GM12865 (cell line): ENCODE data around the gene FNDC7.
"Not testable (repeated sequence)": the region's sequence is repeated elsewhere in the genome, so short reads cannot be mapped to it uniquely, and the experiment has no call there.

ENCODE experiments used
- DNase-seq: peaks from one replicate; pipeline ENCODE4 v3.0.0; 2010; ENCODE audit warnings: low read depth
- H3K4me3 ChIP-seq: 2 replicates; pipeline ENCODE4 v1.5.1; 2011; ENCODE audit warnings: mild to moderate bottlenecking, low read depth, low read length, control low read depth
- CTCF ChIP-seq: IDR thresholded peaks from 2 replicates; pipeline ENCODE4 v1.5.1; 2011; ENCODE audit warnings: low read length, control low read depth, low read depth, inconsistent platforms; ENCODE audit not compliant: insufficient read depth; ENCODE audit errors: missing control alignments

FNDC7 gene

GRCh38 chr1:108669679-108670078 lies 43.0 kb upstream of the FNDC7 start:
- DNase-seq, result no peak
- no peak for TF ChIP-seq CTCF
- no peak overlapping the region for H3K4me3 ChIP-seq

DNA sequence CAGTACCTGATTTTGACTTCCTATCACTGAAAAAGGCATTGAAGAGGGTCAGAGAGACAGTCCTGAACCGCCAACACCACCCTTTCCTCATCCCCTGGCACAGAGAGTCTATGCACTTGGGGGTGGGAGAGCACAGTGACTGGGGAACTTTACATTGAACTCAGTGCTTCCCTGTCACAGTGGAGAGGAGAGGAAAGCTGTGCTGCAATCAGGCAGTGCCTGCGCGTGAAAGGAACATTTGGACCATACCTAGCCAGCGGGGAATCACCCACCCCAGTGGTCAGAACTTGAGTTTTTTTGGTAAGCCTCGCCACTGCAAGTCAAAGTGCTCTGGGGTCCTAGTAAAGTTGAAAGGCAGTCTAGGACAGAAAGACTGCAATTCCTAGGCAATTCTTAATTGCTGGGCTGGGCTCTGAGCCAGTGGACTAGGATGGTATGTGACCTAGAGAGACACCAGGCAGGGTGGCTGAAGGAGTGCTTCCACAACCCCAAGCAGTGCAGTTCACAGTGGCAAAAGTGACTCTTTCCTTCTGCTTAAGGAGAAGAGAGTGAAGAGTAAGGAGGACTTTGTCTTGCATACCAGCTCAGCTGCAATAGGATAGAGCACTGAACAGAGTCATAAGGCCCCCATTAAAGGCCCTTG lies 42.5 kb upstream of the FNDC7 start:
- TF ChIP-seq CTCF, result no peak
- no peak for DNase-seq
- H3K4me3 ChIP-seq, result no peak overlapping the region

DNA sequence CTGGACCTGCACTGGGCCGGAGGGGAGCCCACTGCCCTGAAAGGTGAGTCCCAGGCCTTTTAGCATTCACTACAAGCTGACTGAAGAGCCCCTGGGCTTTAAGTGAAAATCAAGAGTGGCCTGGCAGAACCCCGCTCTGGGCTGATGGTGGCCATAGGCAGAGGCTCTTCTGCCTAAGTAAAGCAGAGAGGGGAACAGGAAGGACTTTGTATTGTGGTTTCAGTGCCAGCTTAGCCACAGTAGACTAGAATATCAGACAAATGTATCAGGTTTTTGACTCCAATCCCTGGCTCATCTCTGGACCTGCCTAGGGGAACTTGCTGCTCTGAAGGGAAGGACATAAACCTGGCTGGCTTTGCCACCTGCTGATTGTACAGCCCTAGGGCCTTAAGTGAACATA lies 41.6 kb upstream of the FNDC7 start:
- TF ChIP-seq CTCF, result no peak
- DNase-seq, result no peak
- no peak overlapping the region for H3K4me3 ChIP-seq

DNA sequence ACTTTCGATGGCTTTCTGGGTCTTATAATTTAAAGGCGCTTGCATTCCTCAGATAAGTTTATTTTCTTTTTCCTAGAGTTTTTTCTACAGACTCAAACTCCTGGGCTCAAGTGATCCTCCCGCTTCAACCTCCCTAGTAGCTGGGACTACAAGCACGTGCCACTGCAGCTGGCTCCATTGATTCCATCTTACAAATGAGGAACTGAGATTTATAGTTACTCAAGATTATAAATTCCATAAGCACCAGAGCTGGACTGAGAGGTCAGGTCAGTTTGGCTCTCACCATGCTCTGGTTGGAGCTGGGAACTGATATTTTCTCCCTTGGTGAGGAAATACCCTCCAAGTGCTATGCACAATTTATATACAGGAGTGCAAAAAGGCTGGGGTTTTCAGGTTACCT lies 34.0 kb upstream of the FNDC7 start:
- no peak for TF ChIP-seq CTCF
- DNase-seq, result no peak
- no peak overlapping the region for H3K4me3 ChIP-seq

GRCh38 chr1:108679586-108680213 lies 33.0 kb upstream of the FNDC7 start:
- H3K4me3 ChIP-seq, result no peak overlapping the region; the same call in 1 of the 2 replicates
- no peak for DNase-seq
- TF ChIP-seq CTCF, result no peak

DNA sequence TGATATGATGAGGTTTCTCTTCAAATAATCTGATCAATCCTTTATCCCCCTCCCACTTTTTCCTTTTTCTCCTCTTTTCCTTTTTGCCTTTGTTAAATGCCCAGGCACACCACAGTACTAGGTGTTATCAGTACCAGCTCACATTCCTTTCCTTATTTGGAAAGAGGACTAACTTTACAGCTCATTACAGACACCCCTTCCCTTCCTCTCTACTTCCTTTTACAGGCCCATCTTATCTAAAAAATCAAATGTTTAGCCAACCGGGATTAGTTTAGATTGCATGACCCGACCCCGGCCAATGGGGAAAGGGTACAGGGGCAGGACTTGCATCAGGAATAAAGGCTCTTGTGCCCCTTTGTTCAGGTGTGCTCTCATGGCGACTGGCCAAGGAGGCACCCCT lies 31.0 kb upstream of the FNDC7 start:
- DNase-seq, result not testable (repeated sequence)

DNA sequence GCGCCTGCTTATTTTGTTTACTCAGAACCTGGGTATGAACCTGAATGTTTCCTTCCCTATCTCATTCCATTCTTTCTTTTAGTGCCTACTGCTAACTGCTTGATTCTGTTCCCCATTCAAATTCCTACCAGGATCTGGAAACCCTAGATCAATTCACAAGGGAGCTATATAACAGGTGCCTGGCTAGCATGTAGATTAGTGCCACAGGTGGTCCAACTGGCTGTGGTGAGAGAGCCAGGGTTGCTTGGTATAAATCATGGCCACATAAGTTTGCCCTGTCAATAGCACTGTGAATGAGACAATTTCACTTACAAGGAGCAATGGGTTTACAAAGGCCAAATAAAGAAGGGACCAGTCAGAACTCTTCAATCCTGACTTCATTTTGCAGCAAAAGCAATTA lies 27.2 kb upstream of the FNDC7 start:
- TF ChIP-seq CTCF, result no peak
- no peak for DNase-seq
- no peak overlapping the region for H3K4me3 ChIP-seq

More for the DNA sequence above, 31.0 kb upstream of the FNDC7 start:
- H3K4me3 ChIP-seq, result not testable (repeated sequence)
